ENCODE results near the gene NEDD1. TPM values are rescaled to one million over a fixed set of nuclear protein-coding genes. Genes with fewer than 3 reads are reported as not detected.

NEDD1 gene
- total RNA-seq, 1 donor from 2014 or later, result 17.8 TPM

DNA sequence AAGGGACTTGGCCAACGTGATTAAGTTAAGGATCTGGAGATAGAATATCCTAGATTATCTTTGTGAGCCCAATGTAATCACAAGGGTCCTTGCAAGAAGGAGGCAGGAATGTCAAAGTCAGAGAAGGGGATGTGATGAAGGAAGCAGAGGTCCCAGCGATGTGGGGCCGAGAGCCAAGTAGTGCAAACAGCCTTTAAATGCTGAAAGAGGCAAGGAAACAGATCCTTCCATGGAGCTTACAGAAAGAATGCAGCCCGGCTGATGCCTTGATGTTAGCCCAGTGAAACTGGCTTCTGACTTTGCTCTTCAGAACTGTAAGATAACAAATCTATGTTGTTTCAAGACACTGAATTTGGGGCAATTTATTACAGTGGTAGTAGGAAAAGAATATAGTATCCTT is 74.9 kb downstream of the NEDD1 start:
- peaks cover 7% of the 10 kb centered on the region for H3K4me1 ChIP-seq
- no peaks in the 10 kb centered on the region for H3K36me3 ChIP-seq
- no peaks in the 10 kb centered on the region for H3K9me3 ChIP-seq
- TF ChIP-seq, protein P1, sequence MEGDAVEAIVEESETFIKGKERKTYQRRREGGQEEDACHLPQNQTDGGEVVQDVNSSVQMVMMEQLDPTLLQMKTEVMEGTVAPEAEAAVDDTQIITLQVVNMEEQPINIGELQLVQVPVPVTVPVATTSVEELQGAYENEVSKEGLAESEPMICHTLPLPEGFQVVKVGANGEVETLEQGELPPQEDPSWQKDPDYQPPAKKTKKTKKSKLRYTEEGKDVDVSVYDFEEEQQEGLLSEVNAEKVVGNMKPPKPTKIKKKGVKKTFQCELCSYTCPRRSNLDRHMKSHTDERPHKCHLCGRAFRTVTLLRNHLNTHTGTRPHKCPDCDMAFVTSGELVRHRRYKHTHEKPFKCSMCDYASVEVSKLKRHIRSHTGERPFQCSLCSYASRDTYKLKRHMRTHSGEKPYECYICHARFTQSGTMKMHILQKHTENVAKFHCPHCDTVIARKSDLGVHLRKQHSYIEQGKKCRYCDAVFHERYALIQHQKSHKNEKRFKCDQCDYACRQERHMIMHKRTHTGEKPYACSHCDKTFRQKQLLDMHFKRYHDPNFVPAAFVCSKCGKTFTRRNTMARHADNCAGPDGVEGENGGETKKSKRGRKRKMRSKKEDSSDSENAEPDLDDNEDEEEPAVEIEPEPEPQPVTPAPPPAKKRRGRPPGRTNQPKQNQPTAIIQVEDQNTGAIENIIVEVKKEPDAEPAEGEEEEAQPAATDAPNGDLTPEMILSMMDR (IDR thresholded peaks at IDR 0.05), result no peak
- intact Hi-C loops (cut with DNase I), result loop anchor here (10.0 kb wide), 1 partner anchor 407 kb away; no protein-coding TSS in a partner anchor
- H3K27ac ChIP-seq, result no peak overlapping the region
- peaks cover 11% of the 10 kb centered on the region for H3K27me3 ChIP-seq
- no peak for DNase-seq
- ATAC-seq, result no peak
- no peak overlapping the region for H3K4me3 ChIP-seq

DNA sequence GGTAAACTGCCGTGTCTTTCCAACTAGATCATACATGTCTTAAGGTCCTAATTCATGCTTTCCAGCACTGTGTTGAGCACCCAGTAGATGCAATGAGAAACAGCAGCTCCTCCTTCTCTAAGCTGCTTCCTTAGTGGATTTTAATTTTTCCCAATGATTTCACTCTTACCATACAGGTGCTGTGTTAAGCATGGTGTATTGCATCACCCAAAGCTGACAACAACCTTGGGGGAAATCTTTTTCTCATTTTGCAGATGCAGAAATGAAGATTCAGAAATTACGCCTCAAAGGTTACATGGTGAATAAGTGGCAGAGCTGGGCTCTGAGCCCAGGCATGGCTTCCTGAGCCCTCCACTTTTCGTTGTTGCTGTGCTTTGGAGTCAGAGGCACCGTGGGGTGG is 75.6 kb downstream of the NEDD1 start:
- Histone ChIP-seq H3K4me1 (peaks cover 7% of the 10 kb centered on the region), H3K4me3 (no peak overlapping the region), H3K27ac (no peak overlapping the region), H3K9me3 (no peaks in the 10 kb centered on the region), H3K36me3 (no peaks in the 10 kb centered on the region), H3K27me3 (peaks cover 11% of the 10 kb centered on the region)
- ATAC-seq, result no peak
- no peak for DNase-seq
- TF ChIP-seq, protein P1 (IDR thresholded peaks at IDR 0.05), result no peak
- intact Hi-C loops (cut with DNase I), result loop anchor here (10.0 kb wide), 1 partner anchor 408 kb away; no protein-coding TSS in a partner anchor

DNA sequence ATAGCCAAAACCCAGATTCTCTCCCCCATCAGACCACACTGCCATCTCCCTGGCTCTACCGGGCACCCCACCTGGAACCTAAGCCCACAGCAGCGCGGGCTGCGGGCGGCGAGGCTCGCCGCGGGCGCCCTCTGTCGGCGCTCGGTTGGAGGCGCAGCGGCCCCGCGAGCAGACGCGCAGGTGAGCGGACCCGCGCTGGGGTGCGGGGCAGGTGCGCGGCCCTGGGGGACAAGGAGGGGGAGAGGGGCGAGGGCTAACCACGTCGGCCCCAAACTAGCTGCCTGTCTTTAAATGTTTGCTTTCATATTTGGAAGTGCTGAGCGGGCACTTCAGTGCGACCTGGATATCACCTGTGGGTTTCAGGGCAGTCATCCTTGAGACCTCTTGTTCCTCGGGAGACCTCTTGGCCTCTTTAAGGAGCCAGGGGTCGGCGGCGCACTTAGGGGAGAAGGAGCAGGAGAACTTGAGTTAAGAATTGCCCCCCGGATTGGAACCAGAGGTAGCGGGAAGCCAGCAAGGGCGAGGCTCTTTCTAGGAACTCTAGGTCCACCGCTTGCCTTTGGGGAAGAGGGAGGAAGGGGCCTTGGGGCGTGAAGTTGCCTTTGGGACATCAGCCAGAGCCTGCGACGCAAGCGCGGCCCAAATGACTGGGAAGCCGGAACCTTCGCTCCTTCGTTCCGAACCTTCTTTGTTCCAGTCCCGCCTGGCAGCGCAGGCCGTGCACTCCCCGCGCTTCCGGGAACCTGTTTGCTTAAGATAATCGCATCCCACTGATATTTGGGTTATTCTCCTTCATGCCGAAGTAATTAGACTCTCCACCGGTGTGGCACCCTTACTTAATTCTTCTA is 78.7 kb downstream of the NEDD1 start:
- TF ChIP-seq, protein P1 (IDR thresholded peaks at IDR 0.05), result peak; percentile 79
- intact Hi-C loops (cut with DNase I), result loop anchor here (10.0 kb wide), 1 partner anchor 411 kb away; no protein-coding TSS in a partner anchor
- Histone ChIP-seq H3K9me3 (no peaks in the 10 kb centered on the region), H3K4me1 (peaks cover 7% of the 10 kb centered on the region), H3K27ac (no peak overlapping the region), H3K27me3 (peaks cover 15% of the 10 kb centered on the region), H3K4me3 (peak overlapping the region; percentile 47), H3K36me3 (no peaks in the 10 kb centered on the region)
- ATAC-seq (peak; percentile 93), DNase-seq (peak; percentile 67)

DNA sequence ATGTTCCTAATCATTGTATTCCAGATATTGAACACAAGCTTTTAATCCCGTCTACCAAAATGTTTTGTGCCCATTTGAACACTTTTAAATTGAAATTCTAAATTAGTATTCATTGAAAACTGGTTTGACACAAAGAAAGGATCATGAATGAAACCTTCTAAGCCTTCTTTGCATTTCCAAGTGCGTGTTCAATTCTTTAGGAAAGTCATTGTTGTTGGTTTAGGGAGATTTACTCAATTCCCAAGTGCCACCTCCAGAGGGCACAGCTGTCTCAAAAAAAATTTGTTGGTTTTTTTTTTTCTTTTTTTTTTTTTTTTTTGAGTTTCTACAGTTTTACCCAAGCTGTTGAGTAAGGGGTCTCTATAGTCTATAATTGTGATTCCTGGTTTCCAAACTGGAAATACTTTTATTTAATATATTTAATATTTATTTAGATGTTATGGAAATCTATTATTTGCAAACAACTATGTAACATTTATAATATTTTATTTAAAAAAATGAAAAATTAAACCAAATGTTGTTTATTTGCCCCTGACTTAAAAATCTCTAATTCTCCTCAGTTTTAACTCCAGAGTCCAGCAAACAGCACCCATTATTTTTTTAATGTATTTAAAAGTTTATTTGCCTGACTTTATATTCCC is 79.9 kb downstream of the NEDD1 start:
- intact Hi-C loops (cut with DNase I), result loop anchor here (10.0 kb wide), 1 partner anchor 412 kb away; no protein-coding TSS in a partner anchor
- peaks cover 7% of the 10 kb centered on the region for H3K4me1 ChIP-seq
- H3K27me3 ChIP-seq, result peaks cover 15% of the 10 kb centered on the region
- H3K27ac ChIP-seq, result no peak overlapping the region
- H3K4me3 ChIP-seq, result no peak overlapping the region
- ATAC-seq, result no peak
- H3K36me3 ChIP-seq, result no peaks in the 10 kb centered on the region
- H3K9me3 ChIP-seq, result no peaks in the 10 kb centered on the region
- no peak for DNase-seq
- TF ChIP-seq, protein P1 (IDR thresholded peaks at IDR 0.05), result peak; percentile 50

DNA sequence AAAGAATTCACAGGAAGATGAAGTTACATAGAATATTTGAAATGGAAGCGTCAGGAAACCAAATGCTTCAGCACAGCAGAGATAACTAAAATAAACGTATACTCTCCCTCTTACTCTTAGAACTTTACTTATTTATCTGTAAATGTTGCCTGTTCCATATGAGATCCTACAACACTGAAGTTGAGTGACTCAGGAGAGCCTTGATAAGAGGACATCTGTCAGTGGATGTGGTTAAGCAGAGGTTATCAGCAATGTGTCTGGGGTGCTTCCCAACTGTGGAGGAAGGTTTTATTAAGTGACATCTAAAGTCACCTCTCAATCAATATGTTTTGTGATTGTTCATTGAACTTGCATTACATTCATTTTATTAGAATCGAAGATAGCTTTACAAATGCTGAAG is 81.9 kb downstream of the NEDD1 start:
- intact Hi-C loops (cut with DNase I), result loop anchor here (10.0 kb wide), 1 partner anchor 414 kb away; no protein-coding TSS in a partner anchor
- TF ChIP-seq, protein P1 (IDR thresholded peaks at IDR 0.05), result no peak
- DNase-seq, result no peak

More for the DNA sequence above, 81.9 kb downstream of the NEDD1 start:
- Histone ChIP-seq H3K9me3 (no peaks in the 10 kb centered on the region), H3K27me3 (peaks cover 20% of the 10 kb centered on the region), H3K4me1 (peaks cover 7% of the 10 kb centered on the region), H3K4me3 (no peak overlapping the region), H3K27ac (no peak overlapping the region), H3K36me3 (no peaks in the 10 kb centered on the region)
- ATAC-seq, result no peak

Data from upper lobe of right lung (tissue), 1 donor.